Measurements from ENCODE around the gene ITGA11.

ITGA11 gene

GRCh38 chr15:68330901-68331300, 101.1 kb downstream of the ITGA11 start:
- DNase-seq (ENCODE audit: low spot score), result no peak

- no peak for DNase-seq (ENCODE audit: low spot score)
Observed at GRCh38 chr15:68330416-68330815, 101.5 kb downstream of the ITGA11 start.

GRCh38 chr15:68328964-68329363, 103.0 kb downstream of the ITGA11 start:
- no peak for DNase-seq (ENCODE audit: low spot score)

GRCh38 chr15:68328443-68328842, 103.5 kb downstream of the ITGA11 start:
- no peak for DNase-seq (ENCODE audit: low spot score)

DNA sequence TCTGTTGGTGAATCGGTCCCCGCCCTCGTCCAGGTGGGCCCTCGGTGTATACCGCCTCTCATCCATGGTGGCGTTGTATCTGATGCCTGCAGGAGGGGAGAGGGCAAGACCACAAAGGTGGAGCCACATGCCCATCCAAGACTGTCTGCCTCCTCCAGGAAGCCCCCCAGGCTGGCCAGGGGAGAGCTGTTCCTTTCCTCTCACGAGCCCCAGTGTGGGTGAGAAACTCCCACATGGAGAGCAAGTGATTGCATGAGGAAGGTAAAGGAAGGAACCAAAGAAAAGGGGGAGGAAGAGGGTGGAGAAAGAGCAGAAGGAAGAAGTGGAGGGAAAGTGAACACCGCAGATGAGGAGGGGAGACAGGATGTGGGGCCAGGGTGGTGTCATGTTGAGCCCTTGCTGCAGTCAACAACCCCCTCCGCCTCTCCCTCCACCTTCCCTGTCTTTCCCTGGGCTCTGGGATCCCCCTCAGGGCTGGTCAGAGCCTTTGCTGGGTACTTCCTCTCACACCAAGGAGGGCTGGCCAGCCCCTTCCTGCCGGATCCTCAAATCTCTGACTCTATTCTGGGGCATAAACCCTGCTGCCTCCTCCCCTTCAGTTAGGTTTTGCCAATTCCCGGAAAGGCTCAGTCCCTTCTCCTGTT, 105.1 kb downstream of the ITGA11 start:
- DNase-seq (ENCODE audit: low spot score), result no peak

DNA sequence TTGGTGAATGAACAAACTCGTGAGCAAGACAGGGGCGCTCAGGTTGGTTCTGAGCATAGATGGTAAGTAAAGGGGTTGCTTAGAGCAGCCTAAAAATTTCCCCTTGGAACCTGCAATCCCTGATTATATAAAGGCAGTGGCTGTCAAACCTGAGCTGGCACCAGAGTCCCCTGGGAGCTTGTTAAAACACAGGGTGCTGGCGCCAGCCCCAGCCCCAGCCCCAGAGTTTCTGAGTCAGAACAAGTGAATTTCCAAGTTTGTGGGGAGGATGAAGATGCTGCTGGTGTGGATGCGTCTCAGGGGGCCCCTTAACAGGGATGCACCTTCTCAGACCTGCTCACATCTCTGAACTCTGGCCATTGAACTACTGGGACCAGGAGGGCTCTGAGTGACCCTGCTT, 106.2 kb downstream of the ITGA11 start:
- no peak for DNase-seq (ENCODE audit: low spot score)

DNA sequence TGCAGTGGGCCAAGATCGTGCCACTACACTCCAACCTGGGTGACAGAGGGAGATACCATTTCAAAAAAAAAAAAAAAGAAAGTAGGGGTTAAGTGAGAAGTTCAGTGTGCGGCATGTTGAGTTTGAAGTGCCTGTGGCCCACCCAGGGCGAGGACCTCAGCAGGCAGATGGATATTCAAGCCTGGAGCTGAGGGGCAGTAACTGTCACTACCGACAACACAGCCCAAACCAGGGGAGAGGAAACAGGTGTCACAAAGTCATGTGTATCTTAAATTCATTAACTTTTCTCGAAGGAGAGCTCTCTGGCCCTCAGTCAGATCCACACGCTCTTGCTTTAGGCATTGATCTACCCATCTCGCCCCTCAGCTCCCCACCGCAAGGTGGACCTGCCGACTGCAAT, 109.2 kb downstream of the ITGA11 start:
- DNase-seq (ENCODE audit: low spot score), result no peak

- no peak for DNase-seq (ENCODE audit: low spot score)
Observed at GRCh38 chr15:68321229-68321628, 110.7 kb downstream of the ITGA11 start.

- no peak for DNase-seq (ENCODE audit: low spot score)
Observed at GRCh38 chr15:68319997-68320396, 112.0 kb downstream of the ITGA11 start.

GRCh38 chr15:68318931-68319909, 112.7 kb downstream of the ITGA11 start:
- DNase-seq (ENCODE audit: low spot score), result no peak

- no peak for DNase-seq (ENCODE audit: low spot score)
Observed at GRCh38 chr15:68318008-68318835, 113.7 kb downstream of the ITGA11 start.

GRCh38 chr15:68317281-68318007, 114.5 kb downstream of the ITGA11 start:
- DNase-seq (ENCODE audit: low spot score), result no peak

- no peak for DNase-seq (ENCODE audit: low spot score)
Observed at GRCh38 chr15:68316061-68316804, 115.7 kb downstream of the ITGA11 start.

DNA sequence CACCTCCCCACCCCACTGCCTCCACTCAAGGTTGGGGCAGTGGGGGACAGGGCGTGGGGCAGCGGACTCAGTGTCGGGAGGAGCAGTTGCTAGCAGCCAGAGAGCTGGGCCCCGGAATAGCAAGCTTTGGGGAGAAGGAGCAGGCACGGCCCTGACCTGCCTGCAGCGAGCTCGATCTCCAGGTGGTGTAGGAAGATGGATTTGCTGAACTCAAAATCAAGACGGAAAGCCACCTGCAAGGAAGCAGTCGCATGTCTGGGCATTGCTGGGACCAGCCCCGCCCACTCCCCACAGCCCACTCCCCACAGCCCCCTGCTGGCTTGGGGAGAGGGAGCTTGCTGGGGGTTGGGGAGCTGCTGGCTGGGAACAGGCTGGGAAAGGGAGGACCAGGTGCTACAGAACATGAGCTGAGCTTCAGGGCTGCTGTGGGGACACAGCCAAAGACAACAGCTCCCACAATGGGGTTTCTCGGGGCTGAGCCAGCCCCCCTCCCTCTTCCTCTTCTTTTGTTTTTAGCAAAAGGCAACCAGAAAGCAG, 116.4 kb downstream of the ITGA11 start:
- no peak for DNase-seq (ENCODE audit: low spot score)

DNA sequence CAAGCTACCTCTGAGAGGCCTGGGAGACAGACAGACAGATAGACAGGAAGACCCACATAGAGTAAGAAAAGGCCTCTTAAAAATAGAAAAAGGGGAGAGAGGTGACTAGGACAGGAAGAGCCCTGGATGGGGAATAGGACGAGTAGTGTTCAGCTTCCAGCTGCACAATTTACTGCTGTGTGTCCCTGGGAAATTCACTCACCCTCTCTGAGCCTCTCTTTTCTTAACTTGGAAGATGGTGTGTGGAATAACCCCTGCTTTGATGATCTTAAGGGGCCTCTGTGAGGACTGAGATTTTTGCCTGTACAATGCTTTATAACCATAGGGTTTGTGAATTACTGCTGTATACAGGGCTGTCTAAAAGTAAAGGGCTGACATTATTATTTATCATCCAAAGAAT, 116.9 kb downstream of the ITGA11 start:
- no peak for DNase-seq (ENCODE audit: low spot score)

- no peak for DNase-seq (ENCODE audit: low spot score)
Observed at GRCh38 chr15:68314563-68314962, 117.4 kb downstream of the ITGA11 start.

DNA sequence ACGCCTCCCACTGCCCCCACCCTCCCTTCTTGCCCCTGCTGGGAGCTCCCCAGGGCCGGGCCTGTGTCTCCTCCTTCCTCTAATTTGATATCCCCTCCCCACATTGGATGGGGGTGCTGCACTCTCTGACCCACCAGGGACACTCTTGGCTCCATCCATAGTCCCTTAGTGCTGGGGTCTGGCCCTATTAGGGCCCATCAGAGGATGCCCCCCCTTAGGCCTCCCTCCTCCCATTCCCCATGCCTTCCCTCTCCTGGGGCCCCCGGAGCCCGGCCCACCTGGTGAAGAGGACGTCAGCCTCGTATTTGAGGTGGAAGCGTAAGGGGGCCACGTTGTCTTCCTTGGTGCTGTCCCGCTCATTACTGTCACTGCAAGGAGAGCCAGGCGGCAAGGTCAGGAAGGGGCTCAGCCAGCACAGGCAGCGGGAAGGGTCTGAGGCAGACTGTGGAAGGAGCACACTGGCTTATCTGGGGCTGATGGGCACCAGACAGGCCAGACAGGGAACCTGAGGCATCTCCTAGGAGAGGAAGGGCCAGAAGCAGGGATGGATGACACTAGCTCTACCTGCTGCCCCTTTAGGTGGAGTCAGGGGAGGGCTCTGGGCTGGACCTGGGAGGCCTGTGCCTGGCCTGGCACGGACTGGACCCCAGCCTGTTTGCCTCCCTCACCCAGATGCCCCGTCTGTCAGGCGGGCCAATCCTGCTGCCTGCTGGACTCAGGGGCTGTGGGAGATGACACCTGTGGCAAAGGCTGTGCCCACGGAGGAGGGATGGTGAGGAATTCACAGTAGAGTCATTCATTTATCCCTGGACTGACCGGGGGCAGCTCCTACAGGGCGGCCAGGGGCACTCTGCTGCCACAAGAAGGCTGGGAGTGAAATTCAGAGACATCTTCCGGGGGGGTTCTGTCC, 118.2 kb downstream of the ITGA11 start:
- DNase-seq (ENCODE audit: low spot score), result no peak

DNA sequence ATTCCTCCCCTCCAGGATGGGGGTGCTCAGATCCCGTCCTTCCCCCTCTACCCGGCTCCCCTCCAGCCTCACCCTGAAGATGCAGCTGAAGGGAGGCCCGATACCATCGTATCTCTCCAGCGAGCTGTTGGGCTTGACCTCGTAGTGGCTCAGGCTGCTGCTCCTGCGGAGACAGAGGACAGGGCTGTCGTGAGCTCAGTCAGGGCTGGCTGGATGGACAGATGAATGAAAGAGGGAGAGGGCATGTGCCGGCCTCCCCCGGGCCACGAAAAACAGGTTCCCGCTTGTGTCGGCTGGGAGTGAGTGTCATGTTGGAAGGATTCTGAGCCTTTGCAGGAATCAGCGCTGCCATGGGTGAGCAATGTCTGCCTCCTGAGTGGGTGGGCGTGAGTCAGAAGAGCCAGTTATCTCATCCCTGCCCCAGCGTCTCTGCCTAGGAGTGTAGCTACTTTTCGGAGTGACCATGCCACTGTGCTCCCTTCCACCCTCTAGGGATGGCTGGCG, 119.2 kb downstream of the ITGA11 start:
- no peak for DNase-seq (ENCODE audit: low spot score)

DNA sequence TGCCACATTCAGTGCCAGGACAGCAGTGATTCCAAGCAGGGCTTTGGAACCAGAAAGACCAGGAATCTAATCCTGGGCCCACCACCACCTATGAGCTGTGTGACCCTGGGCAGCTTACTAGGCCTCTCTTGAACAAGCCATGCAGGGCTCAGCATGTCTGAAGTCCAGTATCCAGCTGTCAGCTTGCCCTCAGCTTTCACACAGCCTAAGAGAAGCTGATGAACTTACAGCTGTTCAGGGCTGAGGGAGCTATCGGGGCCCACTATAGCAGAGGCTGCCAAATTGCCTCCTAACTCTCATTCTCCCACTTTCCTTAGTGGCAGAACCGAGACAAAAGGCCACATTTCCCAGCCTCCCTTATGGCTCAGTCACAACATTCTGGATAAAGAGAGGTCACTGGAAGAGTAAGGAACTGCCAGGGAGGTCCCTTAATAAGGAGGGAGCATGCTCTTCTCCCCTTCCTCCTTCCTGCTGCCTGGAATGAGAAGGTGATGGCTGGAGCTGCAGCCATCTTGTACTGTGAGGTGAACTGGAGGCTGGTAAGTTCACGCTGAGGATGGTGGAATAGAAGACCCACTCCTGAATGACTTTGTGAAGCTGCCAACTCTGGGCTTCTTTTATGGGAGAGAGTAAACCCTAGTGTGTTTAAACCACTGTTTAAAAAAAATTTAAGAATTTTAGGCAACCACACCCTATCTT, 120.0 kb downstream of the ITGA11 start:
- DNase-seq (ENCODE audit: low spot score), result no peak

All from LoVo (cell line).